ENCODE measurements around the gene CPA4.
"Not testable (repeated sequence)": the region's sequence is repeated elsewhere in the genome, so short reads cannot be mapped to it uniquely, and the experiment has no call there.

CPA4 gene

GRCh38 chr7:130303127-130303526 is 10.2 kb downstream of the CPA4 start:
- no peak for DNase-seq (ENCODE audit: low read depth)

- no peak for DNase-seq (ENCODE audit: low read depth)
These were observed 10.6 kb downstream of the CPA4 start for GRCh38 chr7:130303551-130303950.

DNA sequence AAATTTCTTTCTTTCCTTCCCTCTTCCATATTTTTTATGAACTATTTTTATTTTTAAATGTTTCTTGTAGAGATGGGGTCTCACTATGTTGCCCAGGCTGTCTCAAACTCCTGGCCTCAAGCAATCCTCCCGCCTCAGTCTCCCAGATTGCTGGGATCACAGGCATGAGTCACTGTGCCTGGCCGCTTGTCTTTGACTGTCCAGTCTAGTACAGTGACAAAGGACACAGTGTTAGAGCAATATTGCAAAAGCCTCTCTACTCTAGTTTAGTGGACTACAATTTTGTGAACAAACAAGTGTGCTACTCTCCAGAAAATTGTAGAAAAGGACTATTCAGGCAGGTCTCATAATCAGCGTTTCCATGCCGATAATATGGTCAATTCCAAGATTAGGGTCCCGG is 11.0 kb downstream of the CPA4 start:
- DNase-seq (ENCODE audit: low read depth): no peak

DNA sequence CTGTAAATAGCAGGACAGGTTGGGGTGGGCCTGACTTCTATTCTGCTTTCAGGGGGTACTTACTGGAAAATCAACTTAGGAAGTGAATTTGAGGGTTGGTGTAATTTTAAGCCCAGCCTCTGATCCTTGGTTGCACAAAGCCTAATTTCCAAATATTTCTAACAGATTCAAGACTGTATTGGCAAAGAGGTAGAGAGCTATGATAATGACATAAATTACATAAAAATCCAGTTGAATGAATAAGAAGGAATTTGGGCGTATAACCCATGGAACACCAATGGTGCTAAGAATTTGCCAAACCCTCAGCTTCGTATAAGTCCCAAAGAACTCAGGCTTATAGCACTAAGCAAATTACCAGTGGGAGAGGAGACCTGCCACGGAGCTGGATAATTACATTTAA is 11.9 kb downstream of the CPA4 start:
- no peak for DNase-seq (ENCODE audit: low read depth)

- DNase-seq (ENCODE audit: low read depth): no peak
These were observed 12.6 kb downstream of the CPA4 start for GRCh38 chr7:130305433-130306042.

DNA sequence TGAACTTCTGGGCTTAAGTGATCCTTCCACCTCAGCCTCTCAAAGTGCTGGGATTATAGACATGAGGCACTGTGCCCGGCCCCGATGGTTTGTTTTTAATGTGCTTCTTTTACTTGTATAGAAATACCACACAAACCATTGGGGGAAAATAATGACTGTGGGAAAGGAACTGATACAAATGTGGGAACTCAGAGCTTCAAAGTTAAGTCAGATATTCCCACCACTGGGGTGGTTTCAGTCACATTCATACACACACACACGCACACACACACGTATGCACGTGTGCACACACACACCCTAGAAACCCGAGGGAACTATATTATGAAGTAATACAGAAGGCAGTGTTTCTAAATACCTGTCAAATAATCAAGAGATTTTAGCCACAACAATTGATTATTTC is 17.0 kb downstream of the CPA4 start:
- no peak for DNase-seq (ENCODE audit: low read depth)

DNA sequence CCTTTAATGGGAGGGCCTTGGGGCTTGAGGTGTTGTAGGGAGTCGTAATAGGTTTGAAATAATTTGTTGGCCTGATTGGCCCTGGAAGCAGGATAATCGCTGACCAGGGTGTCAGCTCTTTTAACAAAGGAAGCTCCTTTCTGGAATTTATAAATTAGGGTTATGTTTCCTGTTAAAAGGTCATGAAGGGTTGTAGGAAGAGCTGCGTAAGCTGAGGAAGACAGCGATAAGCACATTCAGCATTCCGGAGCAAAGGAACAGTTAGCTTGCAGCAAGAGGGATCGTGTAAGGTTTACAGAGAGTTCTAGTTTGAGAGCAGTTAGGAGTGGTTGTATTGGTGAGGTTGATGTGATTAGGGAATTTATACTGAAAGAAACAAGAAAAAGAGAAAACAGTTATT is 21.3 kb downstream of the CPA4 start:
- no peak for DNase-seq (ENCODE audit: low read depth)

- DNase-seq (ENCODE audit: low read depth): no peak
These were observed 26.6 kb downstream of the CPA4 start for GRCh38 chr7:130319541-130319940.

DNA sequence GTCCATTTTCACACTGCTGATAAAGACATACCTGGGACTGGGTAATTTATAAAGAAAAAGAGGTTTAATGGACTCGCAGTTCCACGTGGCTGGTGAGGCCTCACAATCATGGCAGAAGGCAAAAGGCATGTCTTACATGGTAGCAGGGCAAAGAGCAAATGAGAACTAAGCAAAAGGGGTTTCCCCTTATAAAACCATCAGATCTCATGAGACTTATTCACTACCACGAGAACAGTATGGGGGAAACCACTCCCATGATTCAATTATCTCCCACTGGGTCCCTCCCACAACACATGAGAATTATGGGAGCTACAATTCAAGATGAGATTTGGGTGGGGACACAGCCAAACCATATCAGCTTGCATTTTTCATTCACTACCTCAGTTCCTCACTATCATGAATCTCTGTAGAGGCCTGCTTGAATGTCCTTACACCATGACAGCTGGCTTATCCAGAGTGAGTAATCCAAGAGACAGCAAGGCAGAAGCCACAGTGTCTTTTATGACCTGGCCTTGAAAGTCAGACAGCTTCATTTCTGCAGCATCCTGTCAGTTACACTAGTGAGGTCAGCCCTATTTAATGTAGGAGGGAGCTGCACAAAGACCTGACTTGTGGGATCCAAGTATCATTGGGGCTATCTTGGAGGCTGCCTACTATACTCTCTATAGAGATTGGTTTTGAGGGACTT is 28.7 kb downstream of the CPA4 start:
- DNase-seq (ENCODE audit: low read depth): not testable (repeated sequence)

- DNase-seq (ENCODE audit: low read depth): no peak
These were observed 29.7 kb downstream of the CPA4 start for GRCh38 chr7:130322615-130323014.

- DNase-seq (ENCODE audit: low read depth): no peak
These were observed 31.5 kb downstream of the CPA4 start for GRCh38 chr7:130324306-130324943.

GRCh38 chr7:130329681-130330080 is 36.7 kb downstream of the CPA4 start:
- DNase-seq (ENCODE audit: low read depth): no peak

GRCh38 chr7:130332259-130333053 is 39.5 kb downstream of the CPA4 start:
- no peak for DNase-seq (ENCODE audit: low read depth)

- DNase-seq (ENCODE audit: low read depth): no peak
These were observed 40.9 kb downstream of the CPA4 start for GRCh38 chr7:130333832-130334231.

DNA sequence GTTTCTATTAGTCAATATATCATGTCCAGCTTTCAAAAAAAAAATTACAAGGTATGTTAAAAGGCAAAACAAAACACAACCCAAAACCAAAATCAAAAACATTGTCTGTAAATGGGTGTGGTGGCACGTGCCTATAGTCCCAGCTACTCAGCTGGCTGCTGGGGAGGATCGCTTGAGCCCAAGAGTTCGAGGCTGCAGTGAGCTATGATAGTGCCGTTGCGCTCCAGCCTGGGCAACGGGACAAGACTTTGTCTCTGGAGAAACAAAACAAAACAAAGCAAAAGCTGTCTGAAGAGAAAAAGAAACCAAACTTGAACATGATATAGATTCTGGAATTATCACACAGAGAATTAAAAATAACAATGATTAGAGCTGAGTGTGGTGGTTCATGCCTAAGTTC is 41.3 kb downstream of the CPA4 start:
- no peak for DNase-seq (ENCODE audit: low read depth)

- no peak for DNase-seq (ENCODE audit: low read depth)
These were observed 44.5 kb downstream of the CPA4 start for GRCh38 chr7:130337410-130337971.

DNA sequence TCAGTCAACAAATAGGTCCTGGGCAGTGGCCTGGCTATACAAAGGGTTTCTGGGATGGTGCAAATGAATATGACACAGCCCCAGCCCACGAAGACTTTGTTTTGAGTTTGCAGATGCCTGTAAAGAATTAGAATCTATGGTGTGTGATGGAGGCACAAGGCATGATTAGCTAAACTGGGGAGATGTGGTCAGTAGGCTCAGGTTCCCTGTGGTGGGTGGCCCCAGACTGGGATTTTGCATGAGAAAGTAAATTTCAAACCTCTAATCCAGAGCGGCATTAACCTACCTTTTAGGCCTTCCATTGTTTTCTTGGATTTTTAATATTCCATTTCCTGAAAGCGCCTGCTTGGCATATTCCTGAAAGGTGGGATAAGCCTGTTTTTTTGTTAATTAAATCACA is 45.3 kb downstream of the CPA4 start:
- no peak for DNase-seq (ENCODE audit: low read depth)

DNA sequence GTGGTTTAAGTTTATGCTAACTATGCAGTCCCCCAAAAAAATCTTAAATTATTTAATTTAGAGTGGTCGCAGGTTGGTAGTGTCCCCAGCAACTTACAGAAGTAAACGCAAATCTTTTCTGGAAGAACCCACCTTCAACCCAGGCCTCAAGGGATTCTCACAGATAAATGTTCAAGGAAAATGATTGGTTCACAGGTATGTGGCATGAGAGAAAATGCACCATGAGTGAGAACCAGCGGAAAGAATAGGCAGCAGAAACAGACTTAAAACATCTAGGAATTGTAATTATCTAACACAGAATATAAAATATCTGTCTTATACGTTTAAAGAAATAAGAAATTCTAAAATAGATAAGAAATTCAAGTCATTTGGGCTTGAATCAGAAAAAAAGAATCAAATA is 48.9 kb downstream of the CPA4 start:
- DNase-seq (ENCODE audit: low read depth): no peak

DNA sequence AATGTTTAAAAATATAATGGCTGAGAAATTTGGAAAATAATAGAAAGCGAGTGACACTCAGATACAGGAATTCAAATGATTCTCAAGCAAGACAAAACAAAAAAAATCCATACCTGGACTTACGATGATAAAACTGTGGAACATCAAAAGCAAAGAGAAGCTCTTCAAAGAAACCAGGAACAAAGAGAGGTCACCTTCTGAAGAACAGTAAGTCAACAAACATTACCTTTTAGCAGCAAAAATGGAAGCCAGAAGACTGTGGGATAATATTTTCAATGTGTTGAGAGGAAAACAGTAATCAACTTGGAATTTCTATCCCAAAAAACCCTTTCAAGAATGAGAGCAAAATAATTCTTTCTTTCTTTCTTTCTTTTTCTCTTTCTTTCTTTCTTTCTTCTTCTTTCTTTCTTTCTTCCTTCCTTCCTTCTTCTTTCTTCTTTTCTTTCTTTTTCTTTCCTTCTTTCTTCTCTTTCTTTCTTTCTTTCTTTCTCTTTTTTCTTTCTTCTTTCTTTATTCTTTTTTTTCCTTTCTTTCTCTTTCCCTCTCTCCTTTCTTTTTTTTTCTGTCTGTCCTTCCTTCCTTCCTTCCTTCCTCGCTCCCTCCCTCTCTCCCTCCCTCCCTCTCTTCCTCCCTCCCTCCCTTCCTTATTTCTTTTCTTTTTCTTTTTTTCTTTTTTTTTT is 49.9 kb downstream of the CPA4 start:
- DNase-seq (ENCODE audit: low read depth): no peak

DNA sequence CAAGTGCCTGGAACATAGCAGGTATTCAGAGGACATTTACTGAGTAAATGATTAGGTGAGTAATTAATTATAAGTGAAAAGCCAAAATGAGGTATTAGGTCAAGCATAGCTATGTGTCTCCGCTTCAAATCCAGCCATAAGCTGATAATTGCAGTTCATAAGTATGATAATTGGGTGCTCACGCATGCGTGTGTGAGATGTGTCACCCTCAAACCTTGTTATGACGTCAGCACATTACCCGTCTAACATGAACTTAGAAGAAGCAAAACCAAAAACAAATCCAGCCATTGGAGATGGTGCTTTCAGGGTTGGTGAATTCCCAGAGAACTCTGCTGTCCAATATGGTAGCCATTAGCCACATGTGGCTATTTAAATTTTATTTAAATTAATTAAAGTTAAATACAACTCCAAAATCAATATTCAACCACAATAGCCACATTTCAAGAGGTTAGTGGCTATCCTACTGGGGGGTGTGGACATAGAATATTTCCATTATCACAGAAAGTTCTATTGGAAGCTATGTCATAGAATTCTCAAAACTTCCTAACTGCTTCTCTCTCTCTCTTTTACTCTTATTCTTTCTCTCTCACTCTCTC is 51.4 kb downstream of the CPA4 start, which contains the start of gene CPA5:
Gene CPA5, plus strand, starts transcription at position 546 of the 596 bp plus-strand sequence. CDS start 1,670 bp downstream, outside the sequence.
- DNase-seq (ENCODE audit: low read depth): no peak

- no peak for DNase-seq (ENCODE audit: low read depth)
These were observed 52.2 kb downstream of the CPA4 start for GRCh38 chr7:130345136-130345535.

Data from activated T-helper 9 cell treated with anti-CD3 and anti-CD28 coated beads, Interleukin-2, amount 50 U/mL, for 16 hours (primary cell).